K562 (cell line): ENCODE measurements around the gene LRRC71. TPM values are rescaled to one million over a fixed set of nuclear protein-coding genes. Genes with fewer than 3 reads are reported as not detected.

Source experiments
- CBX5 ChIP-seq: IDR thresholded peaks from 2 replicates; pipeline ENCODE4 v1.6.1; 2014; ENCODE audit warnings: low read depth, borderline replicate concordance
- GABPA ChIP-seq: fragments of 200-800 bp; sonication (Bioruptor generic); conservative IDR thresholded peaks from 2 replicates; pipeline ENCODE4 v1.6.1; 2016; ENCODE audit warnings: low read depth, missing genetic modification characterization, missing compliant biosample characterization
- JUND ChIP-seq, 2 experiments: IDR thresholded peaks; 2 replicates in 1 of 2; 3 replicates in 1 of 2; pipeline ENCODE4 v1.6.1; 2011; ENCODE audit warnings: borderline replicate concordance in 2 of 2, low read depth in 2 of 2, low read length in 2 of 2, improper control_type of control experiment in 1 of 2, missing biosample characterization in 1 of 2, missing genetic modification characterization in 1 of 2, missing genetic modification reagents in 1 of 2
- KLF6 ChIP-seq: fragments of 250-450 bp; sonication (Bioruptor Pico); IDR thresholded peaks from 2 replicates; pipeline ENCODE4 v1.4.0; 2020; ENCODE audit warnings: mild to moderate bottlenecking, moderate library complexity, borderline replicate concordance
- L3MBTL2 ChIP-seq: fragments of 450-650 bp; IDR thresholded peaks from 2 replicates; pipeline ENCODE4 v1.6.1; 2016; ENCODE audit warnings: mild to moderate bottlenecking, moderate library complexity
- MAFG ChIP-seq: fragments of 450-650 bp; conservative IDR thresholded peaks from 2 replicates; pipeline ENCODE4 v1.6.1; 2016; ENCODE audit warnings: missing genetic modification characterization, missing compliant biosample characterization
- POLR3G ChIP-seq: IDR thresholded peaks from 2 replicates; pipeline ENCODE4 v1.6.1; 2011; ENCODE audit not compliant: insufficient read length, insufficient replicate concordance; ENCODE audit errors: extremely low read depth
- POU5F1 ChIP-seq: fragments of 150-350 bp; IDR thresholded peaks from 2 replicates; pipeline ENCODE4 v1.6.1; 2014; ENCODE audit warnings: borderline replicate concordance, low read length, low read depth, mild to moderate bottlenecking; ENCODE audit not compliant: partially characterized antibody
- PURB ChIP-seq: sonication (generic); formaldehyde crosslinking; IDR thresholded peaks from 2 replicates; pipeline ENCODE4 v1.9.0; 2021; ENCODE audit warnings: low read depth, mild to moderate bottlenecking, missing genetic modification reagents
- RBM15 ChIP-seq: fragments of 200-400 bp; formaldehyde crosslinking; IDR thresholded peaks from 2 replicates; pipeline ENCODE4 v1.6.1; 2018; ENCODE audit warnings: mild to moderate bottlenecking, low read length, moderate library complexity; ENCODE audit not compliant: insufficient read depth
- SOX6 ChIP-seq: fragments of 450-650 bp; IDR thresholded peaks from 2 replicates; pipeline ENCODE4 v1.6.1; 2014; ENCODE audit warnings: mild to moderate bottlenecking
- SPI1 ChIP-seq: IDR thresholded peaks from 2 replicates; pipeline ENCODE4 v1.6.1; 2011; ENCODE audit warnings: low read depth, low read length, control low read depth, borderline replicate concordance
- TAF1 ChIP-seq: IDR thresholded peaks from 2 replicates; pipeline ENCODE4 v1.6.1; 2011; ENCODE audit warnings: mild to moderate bottlenecking, low read length, moderate library complexity; ENCODE audit not compliant: insufficient read depth, control insufficient read depth, severe bottlenecking; ENCODE audit errors: extremely low read depth
- ZNF696 ChIP-seq: fragments of 250-450 bp; sonication (Bioruptor Pico); conservative IDR thresholded peaks from 2 replicates; pipeline ENCODE4 v1.4.0; 2020; ENCODE audit warnings: mild to moderate bottlenecking, moderate library complexity
- ZNF764 ChIP-seq: fragments of 250-450 bp; sonication (Bioruptor Pico); IDR thresholded peaks from 2 replicates; pipeline ENCODE4 v1.4.0; 2020; ENCODE audit warnings: low read depth, mild to moderate bottlenecking, moderate library complexity
- ZNF77 ChIP-seq: fragments of 250-450 bp; sonication (Bioruptor Pico); IDR thresholded peaks from 2 replicates; pipeline ENCODE4 v1.5.0; 2020
- ZNF785 ChIP-seq: fragments of 250-450 bp; sonication (Bioruptor Pico); IDR thresholded peaks from 2 replicates; pipeline ENCODE4 v1.4.0; 2020; ENCODE audit warnings: mild to moderate bottlenecking
- polyA plus RNA-seq, 8 experiments: library from polyadenylated mRNA; depleted of rRNA in 4 of 8; stranded (reverse) in 5 of 8; unstranded in 3 of 8; fragments of >200 nt; fragmentation: Nextera tagmentation in 2 of 8; fragmentation: Illumina TruSeq in 1 of 8; extraction: Ambion mirVana in 2 of 8; extraction: Trizol in 1 of 8; gene quantifications; 2 replicates each; pipeline versions ENCODE4 v1.2.1 to v1.2.3, GENCODE V29; 2011 to 2014; ENCODE audit warnings: inconsistent platforms in 1 of 8, missing spikeins in 1 of 8
- total RNA-seq, 7 experiments: library from RNA; depleted of rRNA in 6 of 7; stranded (reverse); fragments of >200 nt in 6 of 7; fragmentation: Illumina TruSeq in 2 of 7; extraction: Trizol in 2 of 7; gene quantifications; 2 replicates each; pipeline versions ENCODE4 v1.2.1 to v1.2.3, GENCODE V29; 2011 to 2021; ENCODE audit warnings: low replicate concordance in 1 of 7
- TF ChIP-seq, protein P1 (sequence below), 2 experiments: fragments of 250-450 bp in 1 of 2; fragments of 450-650 bp in 1 of 2; sonication (Bioruptor Pico) in 1 of 2; IDR thresholded peaks; 2 replicates each; pipeline versions ENCODE4 v1.6.1 to v1.8.0; 2016 to 2021; ENCODE audit warnings: mild to moderate bottlenecking in 2 of 2, moderate library complexity in 2 of 2, missing compliant biosample characterization in 1 of 2, missing genetic modification characterization in 1 of 2
- TF ChIP-seq, protein P2 (sequence below): sonication (generic); formaldehyde crosslinking; IDR thresholded peaks from 2 replicates; pipeline ENCODE4 v1.8.0; 2023; ENCODE audit warnings: missing genetic modification reagents, mild to moderate bottlenecking, borderline replicate concordance

The LRRC71 gene
- total and polyA plus RNA-seq, 9 of the 15 experiments (the other 6 are each of a cell fraction or from before 2014, with no cell fraction given), result 0.06 to 1.2 (median 0.51) TPM; not detected in 1

DNA sequence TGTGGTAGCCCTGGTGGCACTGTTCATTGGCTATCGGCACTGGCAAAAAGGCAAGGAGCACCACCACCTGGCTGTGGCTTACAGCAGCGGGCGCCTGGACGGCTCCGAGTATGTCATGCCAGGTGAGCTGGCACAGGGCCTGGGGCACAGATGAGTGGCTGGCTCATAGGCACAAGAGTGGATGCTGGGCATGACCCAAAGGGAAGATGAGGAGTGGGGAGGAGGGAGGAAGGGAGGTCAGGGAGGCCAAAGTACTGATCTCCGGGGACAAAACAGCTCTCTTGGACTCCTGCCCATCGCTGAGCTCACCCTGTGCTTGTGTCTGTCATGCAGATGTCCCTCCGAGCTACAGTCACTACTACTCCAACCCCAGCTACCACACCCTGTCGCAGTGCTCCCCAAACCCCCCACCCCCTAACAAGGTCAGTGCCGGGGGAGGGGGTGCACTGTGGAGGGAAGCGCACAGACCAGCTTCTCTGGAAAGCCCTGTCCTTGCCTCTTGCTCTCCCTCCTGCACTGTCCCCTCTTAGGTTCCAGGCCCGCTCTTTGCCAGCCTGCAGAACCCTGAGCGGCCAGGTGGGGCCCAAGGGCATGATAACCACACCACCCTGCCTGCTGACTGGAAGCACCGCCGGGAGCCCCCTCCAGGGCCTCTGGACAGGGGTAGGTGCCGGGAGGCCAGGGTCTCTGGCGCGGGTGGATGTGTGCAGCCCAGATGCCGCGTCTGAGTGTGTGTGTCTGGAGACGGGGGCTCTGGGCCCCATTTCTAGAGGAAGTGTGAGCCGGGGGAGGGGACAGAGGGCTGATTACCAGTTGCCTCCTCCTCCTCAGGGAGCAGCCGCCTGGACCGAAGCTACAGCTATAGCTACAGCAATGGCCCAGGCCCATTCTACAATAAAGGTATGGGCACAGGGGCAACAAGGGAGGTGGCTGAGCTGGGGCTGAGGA lies 7.3 kb upstream of the LRRC71 start (continued):
- TF ChIP-seq TAF1, result no peak
- peak; percentile 66 for TF ChIP-seq L3MBTL2
- TF ChIP-seq ZNF696 (CRISPR knock-in tag), result no peak
- TF ChIP-seq ZNF785 (CRISPR knock-in tag), result no peak
- TF ChIP-seq, protein P1, sequence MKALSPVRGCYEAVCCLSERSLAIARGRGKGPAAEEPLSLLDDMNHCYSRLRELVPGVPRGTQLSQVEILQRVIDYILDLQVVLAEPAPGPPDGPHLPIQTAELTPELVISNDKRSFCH (CRISPR knock-in tag; IDR thresholded peaks at IDR 0.05), result no peak
- TF ChIP-seq, protein P1 (tag; IDR thresholded peaks at IDR 0.05), result no peak
- TF ChIP-seq CBX5, result no peak
- peak; percentile 34; the same call in 1 of the 2 replicates for TF ChIP-seq ZNF764 (CRISPR knock-in tag)
- peak; percentile 89 for TF ChIP-seq JUND (IDR thresholded peaks at IDR 0.05; ENCODE audit: borderline replicate concordance, low read depth, low read length)
- peak; percentile 87; the same call in 2 of the 3 replicates for TF ChIP-seq JUND (tag; IDR thresholded peaks at IDR 0.05; ENCODE audit: borderline replicate concordance, low read depth, low read length)
- no peak for TF ChIP-seq PURB (CRISPR knock-in tag)
- TF ChIP-seq KLF6 (CRISPR knock-in tag), result no peak
- TF ChIP-seq, protein P2, sequence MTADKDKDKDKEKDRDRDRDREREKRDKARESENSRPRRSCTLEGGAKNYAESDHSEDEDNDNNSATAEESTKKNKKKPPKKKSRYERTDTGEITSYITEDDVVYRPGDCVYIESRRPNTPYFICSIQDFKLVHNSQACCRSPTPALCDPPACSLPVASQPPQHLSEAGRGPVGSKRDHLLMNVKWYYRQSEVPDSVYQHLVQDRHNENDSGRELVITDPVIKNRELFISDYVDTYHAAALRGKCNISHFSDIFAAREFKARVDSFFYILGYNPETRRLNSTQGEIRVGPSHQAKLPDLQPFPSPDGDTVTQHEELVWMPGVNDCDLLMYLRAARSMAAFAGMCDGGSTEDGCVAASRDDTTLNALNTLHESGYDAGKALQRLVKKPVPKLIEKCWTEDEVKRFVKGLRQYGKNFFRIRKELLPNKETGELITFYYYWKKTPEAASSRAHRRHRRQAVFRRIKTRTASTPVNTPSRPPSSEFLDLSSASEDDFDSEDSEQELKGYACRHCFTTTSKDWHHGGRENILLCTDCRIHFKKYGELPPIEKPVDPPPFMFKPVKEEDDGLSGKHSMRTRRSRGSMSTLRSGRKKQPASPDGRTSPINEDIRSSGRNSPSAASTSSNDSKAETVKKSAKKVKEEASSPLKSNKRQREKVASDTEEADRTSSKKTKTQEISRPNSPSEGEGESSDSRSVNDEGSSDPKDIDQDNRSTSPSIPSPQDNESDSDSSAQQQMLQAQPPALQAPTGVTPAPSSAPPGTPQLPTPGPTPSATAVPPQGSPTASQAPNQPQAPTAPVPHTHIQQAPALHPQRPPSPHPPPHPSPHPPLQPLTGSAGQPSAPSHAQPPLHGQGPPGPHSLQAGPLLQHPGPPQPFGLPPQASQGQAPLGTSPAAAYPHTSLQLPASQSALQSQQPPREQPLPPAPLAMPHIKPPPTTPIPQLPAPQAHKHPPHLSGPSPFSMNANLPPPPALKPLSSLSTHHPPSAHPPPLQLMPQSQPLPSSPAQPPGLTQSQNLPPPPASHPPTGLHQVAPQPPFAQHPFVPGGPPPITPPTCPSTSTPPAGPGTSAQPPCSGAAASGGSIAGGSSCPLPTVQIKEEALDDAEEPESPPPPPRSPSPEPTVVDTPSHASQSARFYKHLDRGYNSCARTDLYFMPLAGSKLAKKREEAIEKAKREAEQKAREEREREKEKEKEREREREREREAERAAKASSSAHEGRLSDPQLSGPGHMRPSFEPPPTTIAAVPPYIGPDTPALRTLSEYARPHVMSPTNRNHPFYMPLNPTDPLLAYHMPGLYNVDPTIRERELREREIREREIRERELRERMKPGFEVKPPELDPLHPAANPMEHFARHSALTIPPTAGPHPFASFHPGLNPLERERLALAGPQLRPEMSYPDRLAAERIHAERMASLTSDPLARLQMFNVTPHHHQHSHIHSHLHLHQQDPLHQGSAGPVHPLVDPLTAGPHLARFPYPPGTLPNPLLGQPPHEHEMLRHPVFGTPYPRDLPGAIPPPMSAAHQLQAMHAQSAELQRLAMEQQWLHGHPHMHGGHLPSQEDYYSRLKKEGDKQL (CRISPR knock-in tag), result no peak
- TF ChIP-seq GABPA (tag), result no peak
- TF ChIP-seq SOX6, result no peak
- no peak for TF ChIP-seq MAFG (tag)
- no peak for TF ChIP-seq RBM15
- no peak for TF ChIP-seq ZNF77 (CRISPR knock-in tag)
- TF ChIP-seq SPI1, result peak; percentile 20; the same call in 1 of the 2 replicates
- no peak for TF ChIP-seq POLR3G
- TF ChIP-seq POU5F1, result no peak
